Measurements from ENCODE around the gene CCL18.
"Not testable (repeated sequence)": the region's sequence is repeated elsewhere in the genome, so short reads cannot be mapped to it uniquely, and the experiment has no call there.

CCL18 gene, protein sequence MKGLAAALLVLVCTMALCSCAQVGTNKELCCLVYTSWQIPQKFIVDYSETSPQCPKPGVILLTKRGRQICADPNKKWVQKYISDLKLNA

DNA sequence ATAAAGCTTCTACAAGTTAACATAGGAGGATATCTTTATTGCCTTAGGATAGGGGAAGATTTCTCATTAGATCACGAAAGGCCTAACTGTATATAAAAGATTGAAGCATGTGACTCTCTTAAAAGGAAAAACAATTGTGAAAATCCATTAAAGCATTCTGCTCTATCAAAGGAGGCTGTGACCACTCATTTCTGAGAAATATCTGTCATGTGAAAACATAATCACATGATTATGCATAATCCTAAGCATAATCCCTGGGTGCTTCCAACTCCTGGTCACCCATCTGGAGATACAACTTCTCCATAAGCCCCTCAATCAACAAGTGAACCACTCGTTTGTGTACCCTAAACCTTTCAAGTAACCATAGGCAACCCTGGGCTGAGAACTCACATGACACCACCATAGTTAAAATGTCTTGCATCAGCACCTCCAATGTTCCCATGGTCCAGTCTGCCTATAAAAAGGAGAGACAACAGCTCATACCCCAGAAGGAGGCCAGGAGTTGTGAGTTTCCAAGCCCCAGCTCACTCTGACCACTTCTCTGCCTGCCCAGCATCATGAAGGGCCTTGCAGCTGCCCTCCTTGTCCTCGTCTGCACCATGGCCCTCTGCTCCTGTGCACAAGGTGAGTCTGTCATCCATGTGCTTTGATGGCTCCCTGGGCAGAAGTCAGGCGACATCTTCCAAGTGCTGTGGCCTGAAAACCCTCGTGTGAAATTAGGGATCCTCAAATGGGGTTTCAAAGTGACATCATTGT lies at the start of gene CCL18:
CCL18 (plus strand) TSS at position 487 of the 756 bp plus-strand sequence; CDS start at position 558, 71 bp downstream.
- no peak for DNase-seq

DNA sequence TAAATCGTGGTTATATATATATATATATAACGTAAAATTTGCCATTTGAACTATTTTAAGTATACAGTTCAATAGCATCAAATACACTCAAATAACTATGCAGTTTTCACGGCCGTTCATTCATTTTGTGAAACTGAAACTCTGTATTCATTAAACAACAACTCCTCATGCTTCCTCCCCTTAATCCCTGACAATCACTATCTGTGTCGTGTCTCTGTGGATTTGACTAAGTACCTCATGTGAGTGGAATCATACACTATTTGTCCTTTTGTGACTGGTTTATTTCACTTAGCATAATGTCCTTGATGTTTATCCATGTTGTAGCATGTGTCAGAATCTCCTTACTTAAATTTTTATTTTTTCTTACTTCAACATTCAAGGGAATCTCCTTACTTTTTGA lies 49.1 kb upstream of the CCL18 start:
- DNase-seq: no peak

GRCh38 chr17:36015895-36016294 lies 48.2 kb upstream of the CCL18 start:
- DNase-seq: not testable (repeated sequence)

DNA sequence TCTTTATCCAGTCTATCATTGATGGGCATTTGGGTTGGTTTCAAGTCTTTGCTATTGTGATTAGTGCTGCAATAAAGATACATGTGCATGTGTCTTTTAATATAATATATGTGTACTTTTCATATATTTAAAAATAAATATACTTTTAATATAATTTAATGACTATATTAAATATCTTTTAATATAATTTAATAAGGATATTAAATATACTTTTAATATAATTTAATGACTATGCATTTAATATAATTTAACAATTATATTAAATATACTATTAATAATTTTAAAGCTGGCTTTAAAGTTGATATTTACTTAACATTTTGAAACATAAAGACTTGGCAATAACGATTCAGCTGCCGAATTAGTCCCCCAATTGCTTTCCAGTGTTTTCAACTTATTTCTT lies 47.5 kb upstream of the CCL18 start:
- no peak for DNase-seq

- DNase-seq: no peak
Observed at GRCh38 chr17:36017799-36018198, 46.3 kb upstream of the CCL18 start, which contains the start of gene CCL23. TSS of gene CCL23 (minus strand) at chr17:36017972. CDS start at chr17:36017897, 75 bp downstream.

DNA sequence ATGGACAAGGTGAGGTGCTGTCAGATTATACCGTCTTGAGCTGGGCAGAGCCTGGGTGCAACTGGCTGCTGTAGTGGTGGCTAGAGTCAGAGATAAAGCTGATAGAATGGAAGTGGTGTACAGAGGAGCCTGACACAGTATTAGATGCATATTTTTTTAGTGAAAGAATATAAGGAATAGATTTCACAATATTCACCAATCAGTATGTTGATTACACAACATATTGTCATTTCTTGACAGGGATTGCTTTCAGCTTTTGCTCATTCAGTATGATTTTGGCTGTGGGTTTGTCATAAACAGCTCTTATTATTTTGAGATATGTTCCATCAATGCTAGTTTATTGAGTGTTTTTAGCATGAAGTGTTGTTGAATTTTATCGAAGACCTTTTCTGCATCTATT lies 44.6 kb upstream of the CCL18 start:
- DNase-seq: no peak

DNA sequence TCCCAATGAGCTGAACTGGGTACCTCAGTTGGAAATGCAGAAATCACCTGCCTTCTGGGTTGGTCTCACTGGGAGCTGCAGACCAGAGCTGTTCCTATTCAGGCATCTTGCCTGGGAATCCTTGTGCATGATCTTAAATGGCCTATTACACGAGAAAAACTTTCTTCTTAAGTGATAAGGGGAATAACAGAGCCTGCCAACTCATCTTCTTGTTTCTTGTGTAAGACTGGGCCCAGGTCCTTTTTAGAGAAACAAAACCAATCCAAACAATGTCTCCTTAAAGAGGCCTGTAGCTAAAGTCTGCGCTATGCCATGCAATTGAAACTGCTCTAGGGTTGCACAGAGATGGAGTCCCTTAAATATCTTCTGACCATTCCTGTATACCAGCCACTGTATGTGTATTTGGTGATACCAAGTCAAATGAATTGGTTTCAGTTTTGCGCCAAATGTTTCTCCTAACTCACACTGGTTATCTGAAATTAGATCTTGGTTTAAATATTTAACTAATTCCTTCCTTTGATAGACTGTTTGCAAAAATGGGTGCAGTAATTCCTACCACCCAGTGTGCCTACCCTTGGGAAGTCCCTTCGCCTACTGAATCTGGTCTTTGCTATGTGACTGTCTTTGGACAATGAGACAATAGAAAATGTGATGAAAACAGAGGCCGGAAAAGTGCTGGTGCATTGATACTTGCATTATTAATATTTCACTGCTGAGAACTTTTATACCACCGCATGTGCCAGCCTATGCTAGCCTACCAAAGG lies 39.8 kb upstream of the CCL18 start:
- DNase-seq: no peak

- DNase-seq: no peak
Observed at GRCh38 chr17:36027761-36028160, 36.3 kb upstream of the CCL18 start.

GRCh38 chr17:36030956-36031355 lies 33.1 kb upstream of the CCL18 start:
- DNase-seq: no peak

- no peak for DNase-seq
Observed at GRCh38 chr17:36034127-36034526, 29.9 kb upstream of the CCL18 start.

DNA sequence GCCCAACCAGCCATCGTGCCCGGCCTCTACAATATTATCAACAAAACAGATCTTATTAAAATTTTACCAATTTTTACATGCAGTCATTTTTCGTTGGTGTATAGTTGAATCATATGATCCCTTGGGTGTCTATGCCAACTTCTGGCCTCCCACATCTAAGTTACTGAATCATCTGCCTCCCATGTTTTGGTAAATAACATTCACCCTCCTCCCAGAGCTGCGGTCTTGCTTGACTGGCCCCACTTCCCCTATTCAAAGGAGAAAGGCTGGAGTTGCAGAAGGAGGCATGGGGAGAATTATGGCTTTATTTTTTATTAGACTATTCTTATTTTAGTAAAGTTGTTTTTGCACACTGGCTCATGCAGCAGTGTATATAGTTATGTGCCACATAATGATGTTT lies 27.8 kb upstream of the CCL18 start:
- DNase-seq: no peak

- no peak for DNase-seq
Observed at GRCh38 chr17:36048066-36048465, 16.0 kb upstream of the CCL18 start.

DNA sequence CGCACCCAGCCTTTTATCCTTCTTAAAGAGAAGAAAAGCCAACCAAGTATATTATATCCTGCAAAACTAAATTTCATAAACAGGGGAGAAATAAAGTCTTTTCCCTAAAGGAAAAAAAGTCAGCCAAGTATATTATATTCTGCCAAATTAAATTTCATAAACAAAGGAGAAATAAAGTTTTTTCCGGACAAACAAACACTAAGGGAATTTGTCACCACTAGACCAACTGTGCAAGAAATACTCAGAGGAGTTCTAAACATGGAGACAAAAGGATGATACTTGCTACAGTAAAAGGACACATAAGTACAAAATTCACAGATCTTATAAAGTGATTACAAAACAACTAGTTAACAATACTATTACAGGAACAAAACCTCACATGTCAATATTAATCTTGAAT lies 14.4 kb upstream of the CCL18 start:
- no peak for DNase-seq

DNA sequence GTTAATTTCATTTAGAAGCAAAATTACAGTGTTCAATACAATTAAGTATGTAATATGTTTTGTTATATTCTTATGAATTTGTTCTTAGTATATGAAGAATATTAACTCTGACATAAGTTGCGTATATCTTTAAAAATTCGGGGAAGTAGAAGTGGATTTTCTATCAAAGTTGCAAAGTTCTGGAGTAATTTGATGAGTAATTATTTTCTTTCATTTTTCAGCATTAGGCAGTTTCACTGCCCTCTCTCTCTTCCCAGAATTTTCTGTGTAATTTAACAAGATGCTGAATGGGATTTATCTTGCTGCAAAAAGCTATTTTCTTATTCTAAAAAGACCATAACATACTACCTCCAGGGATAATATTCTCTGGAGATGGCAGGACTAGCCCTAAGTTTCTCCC lies 8.9 kb upstream of the CCL18 start:
- no peak for DNase-seq

DNA sequence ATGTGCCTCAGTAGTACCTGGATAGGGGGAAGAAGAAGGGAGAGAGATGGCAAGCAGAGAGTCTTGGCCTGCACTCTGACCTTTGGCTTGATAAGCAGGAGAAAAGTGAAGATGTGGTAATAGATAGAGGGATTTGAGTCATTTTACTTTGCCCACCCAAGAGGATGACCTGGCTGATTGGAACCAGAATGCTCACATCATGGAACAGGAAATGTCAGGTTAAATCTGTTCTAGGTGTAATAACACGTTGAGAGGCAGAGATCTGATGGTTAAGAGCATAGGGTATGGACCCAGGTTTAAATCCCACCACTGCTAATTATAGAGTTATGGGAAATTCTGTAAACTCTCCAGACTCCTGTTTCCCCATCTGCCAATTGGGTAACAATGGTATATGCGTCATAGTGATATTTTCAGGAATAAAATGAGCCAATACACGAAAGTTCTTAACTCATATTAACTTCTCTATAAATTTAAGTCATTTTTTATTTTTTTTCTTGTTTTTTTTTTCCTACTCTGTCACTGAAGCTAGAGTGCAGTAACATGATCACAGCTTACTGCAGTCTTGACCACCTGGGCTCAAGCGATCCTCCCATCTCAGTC lies 8.1 kb upstream of the CCL18 start:
- no peak for DNase-seq

DNA sequence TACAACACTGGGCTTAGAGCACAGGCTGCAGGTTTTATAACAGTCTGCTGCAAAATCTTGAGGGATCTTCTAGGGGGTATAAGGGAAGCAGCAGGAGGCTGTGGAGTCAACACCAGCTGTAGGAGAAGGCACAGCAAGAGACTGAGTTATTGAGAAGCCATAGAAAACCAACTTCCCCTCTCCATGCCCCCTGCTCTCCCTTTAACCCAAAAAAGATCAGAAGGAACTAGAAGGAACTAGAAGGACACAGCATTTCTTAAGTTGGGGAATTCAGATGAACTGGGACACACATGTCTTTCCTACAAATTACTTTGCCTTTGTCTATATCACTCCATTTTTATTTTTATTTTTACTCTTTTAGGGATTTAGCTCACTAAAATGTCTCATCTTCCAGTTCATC lies 6.2 kb upstream of the CCL18 start:
- DNase-seq: no peak

GRCh38 chr17:36059406-36059805 lies 4.7 kb upstream of the CCL18 start:
- DNase-seq: no peak

GRCh38 chr17:36060816-36061215 lies 3.3 kb upstream of the CCL18 start:
- DNase-seq: no peak

- DNase-seq: no peak
Observed at GRCh38 chr17:36066365-36066985, 2.4 kb downstream of the CCL18 start.

- DNase-seq: no peak
Observed at GRCh38 chr17:36068524-36068923, 4.5 kb downstream of the CCL18 start.

- no peak for DNase-seq
Observed at GRCh38 chr17:36069136-36069535, 5.1 kb downstream of the CCL18 start.

DNA sequence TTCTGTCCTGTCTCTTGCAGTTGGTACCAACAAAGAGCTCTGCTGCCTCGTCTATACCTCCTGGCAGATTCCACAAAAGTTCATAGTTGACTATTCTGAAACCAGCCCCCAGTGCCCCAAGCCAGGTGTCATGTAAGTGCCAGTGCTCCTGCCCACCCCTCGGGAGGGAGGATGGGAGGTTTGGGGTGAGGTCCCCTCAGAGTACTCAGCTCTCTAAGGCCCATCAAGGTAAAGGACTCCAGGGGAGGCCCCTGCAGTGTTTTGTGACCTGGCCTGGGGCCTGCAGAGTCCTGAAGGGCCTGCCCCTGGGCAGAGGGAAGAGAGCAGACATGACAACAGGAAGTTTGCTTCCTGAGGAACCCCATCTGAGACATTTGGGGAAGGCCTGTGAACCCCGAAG lies 6.4 kb downstream of the CCL18 start:
- DNase-seq: no peak

- DNase-seq: no peak
Observed at GRCh38 chr17:36071751-36072150, 7.7 kb downstream of the CCL18 start.
